ENCODE data around the gene SFT2D1. TPM values are rescaled to one million over a fixed set of nuclear protein-coding genes. Genes with fewer than 3 reads are reported as not detected.

Gene SFT2D1
- total RNA-seq, 1 experiment from 2014 or later, result 40.2 TPM

DNA sequence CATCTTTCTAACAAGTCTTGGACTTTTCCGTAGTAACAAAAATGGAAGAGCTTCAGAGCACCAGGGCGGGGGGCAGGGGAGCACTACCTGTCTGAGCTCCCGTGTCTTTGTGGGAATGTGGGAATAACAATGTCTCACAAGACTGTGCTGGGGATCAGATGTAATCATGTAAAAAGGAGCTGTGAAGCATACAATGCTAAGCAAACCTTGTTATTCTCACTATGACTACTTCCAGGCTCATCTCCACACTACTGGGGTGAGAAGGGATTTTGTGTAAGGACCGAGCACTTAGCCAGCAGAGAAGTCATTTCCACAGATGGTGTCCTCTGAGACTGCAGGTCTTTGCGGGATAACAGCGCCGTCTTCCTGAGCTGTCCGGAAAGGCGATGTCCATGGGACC lies 61.2 kb downstream of the SFT2D1 start:
- H3K4me1 Mint-ChIP-seq, result no peaks in the 10 kb centered on the region
- WGBS (ENCODE audit: extremely low coverage, insufficient read length, low lambda C conversion rate), result no CpG with 5 or more reads among the region's 9 CpGs

More for the DNA sequence above, 61.2 kb downstream of the SFT2D1 start:
- no peaks in the 10 kb centered on the region for H3K9me3 ChIP-seq (ENCODE audit: control insufficient read depth, low read depth, low read length)
- H4K8ac ChIP-seq (replicated peaks; ENCODE audit: insufficient read length, low read depth, low read length), result no peak overlapping the region
- no peak overlapping the region for H2BK20ac ChIP-seq (ENCODE audit: low read depth, low read length, poor library complexity, severe bottlenecking)
- no peak overlapping the region for H3K27ac ChIP-seq (ENCODE audit: insufficient read length, low read depth, low read length)
- H3K36me3 Mint-ChIP-seq (ENCODE audit: insufficient read depth in 1 of 3, low read depth in 3 of 3), result no peaks in the 10 kb centered on the region; a peak in 1 of 7 replicates
- H2AFZ ChIP-seq (ENCODE audit: low read length), result no peak overlapping the region
- H4K5ac ChIP-seq (ENCODE audit: insufficient read length, low read depth, low read length), result no peak overlapping the region
- H2BK5ac ChIP-seq (ENCODE audit: insufficient read length, low read length), result no peak overlapping the region
- no peak overlapping the region for H4K91ac ChIP-seq (ENCODE audit: insufficient read length, low read depth, low read length)
- no peak for DNase-seq
- H3K56ac ChIP-seq (ENCODE audit: insufficient read length, low read depth, low read length), result no peak overlapping the region
- no peak overlapping the region for H3K23ac ChIP-seq (ENCODE audit: insufficient read length, low read depth, low read length)
- no peaks in the 10 kb centered on the region for H3K4me1 ChIP-seq (ENCODE audit: insufficient read depth, low read length)
- TF ChIP-seq, protein P1, sequence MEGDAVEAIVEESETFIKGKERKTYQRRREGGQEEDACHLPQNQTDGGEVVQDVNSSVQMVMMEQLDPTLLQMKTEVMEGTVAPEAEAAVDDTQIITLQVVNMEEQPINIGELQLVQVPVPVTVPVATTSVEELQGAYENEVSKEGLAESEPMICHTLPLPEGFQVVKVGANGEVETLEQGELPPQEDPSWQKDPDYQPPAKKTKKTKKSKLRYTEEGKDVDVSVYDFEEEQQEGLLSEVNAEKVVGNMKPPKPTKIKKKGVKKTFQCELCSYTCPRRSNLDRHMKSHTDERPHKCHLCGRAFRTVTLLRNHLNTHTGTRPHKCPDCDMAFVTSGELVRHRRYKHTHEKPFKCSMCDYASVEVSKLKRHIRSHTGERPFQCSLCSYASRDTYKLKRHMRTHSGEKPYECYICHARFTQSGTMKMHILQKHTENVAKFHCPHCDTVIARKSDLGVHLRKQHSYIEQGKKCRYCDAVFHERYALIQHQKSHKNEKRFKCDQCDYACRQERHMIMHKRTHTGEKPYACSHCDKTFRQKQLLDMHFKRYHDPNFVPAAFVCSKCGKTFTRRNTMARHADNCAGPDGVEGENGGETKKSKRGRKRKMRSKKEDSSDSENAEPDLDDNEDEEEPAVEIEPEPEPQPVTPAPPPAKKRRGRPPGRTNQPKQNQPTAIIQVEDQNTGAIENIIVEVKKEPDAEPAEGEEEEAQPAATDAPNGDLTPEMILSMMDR (conservative IDR thresholded peaks at IDR 0.05), result no peak
- no peaks in the 10 kb centered on the region; the same call in 1 of the 2 replicates for H3K27me3 ChIP-seq (ENCODE audit: insufficient read depth, low read length)
- H3K4me3 Mint-ChIP-seq, result no peak overlapping the region
- H2BK15ac ChIP-seq (ENCODE audit: low read depth, low read length), result no peak overlapping the region
- no peak overlapping the region for H2BK12ac ChIP-seq (ENCODE audit: insufficient read length, low read depth, low read length)
- no peaks in the 10 kb centered on the region for H3K79me1 ChIP-seq (ENCODE audit: insufficient read depth, low read depth, low read length, poor library complexity, severe bottlenecking)
- no peak overlapping the region for H3K4ac ChIP-seq (ENCODE audit: low read depth, low read length)
- H2AK5ac ChIP-seq (ENCODE audit: insufficient read length, low read length), result no peak overlapping the region
- no peak overlapping the region for H3K9ac ChIP-seq (ENCODE audit: extremely low read depth, insufficient read length, low read length)
- peaks cover 59% of the 10 kb centered on the region for H3K27me3 Mint-ChIP-seq (ENCODE audit: low read depth)
- no peaks in the 10 kb centered on the region for H3K9me3 Mint-ChIP-seq
- H3K79me2 ChIP-seq (ENCODE audit: insufficient read depth, low read length), result no peaks in the 10 kb centered on the region
- H3K14ac ChIP-seq (ENCODE audit: insufficient read depth, low read length), result no peak overlapping the region
- H3K4me2 ChIP-seq (ENCODE audit: insufficient read depth, insufficient read length, low read length), result no peak overlapping the region
- H3K18ac ChIP-seq (ENCODE audit: insufficient read length, low read depth, low read length), result no peak overlapping the region
- H3T11ph ChIP-seq (ENCODE audit: low read length), result no peak overlapping the region
- H3K23me2 ChIP-seq (ENCODE audit: insufficient read length, low read depth, low read length, poor library complexity, severe bottlenecking), result no peaks in the 10 kb centered on the region
- H4K20me1 ChIP-seq (ENCODE audit: control insufficient read depth, insufficient read depth, insufficient read length), result no peaks in the 10 kb centered on the region
- no peak overlapping the region for H2BK120ac ChIP-seq (ENCODE audit: low read depth, low read length, poor library complexity, severe bottlenecking)
- H3K27ac Mint-ChIP-seq, result no peak overlapping the region; a peak in 1 of 7 replicates
